Measurements from ENCODE around the gene MED25. TPM values are rescaled to one million over a fixed set of nuclear protein-coding genes. Genes with fewer than 3 reads are reported as not detected.

Gene MED25
- total RNA-seq, 1 experiment from 2014 or later, result 47.5 TPM

DNA sequence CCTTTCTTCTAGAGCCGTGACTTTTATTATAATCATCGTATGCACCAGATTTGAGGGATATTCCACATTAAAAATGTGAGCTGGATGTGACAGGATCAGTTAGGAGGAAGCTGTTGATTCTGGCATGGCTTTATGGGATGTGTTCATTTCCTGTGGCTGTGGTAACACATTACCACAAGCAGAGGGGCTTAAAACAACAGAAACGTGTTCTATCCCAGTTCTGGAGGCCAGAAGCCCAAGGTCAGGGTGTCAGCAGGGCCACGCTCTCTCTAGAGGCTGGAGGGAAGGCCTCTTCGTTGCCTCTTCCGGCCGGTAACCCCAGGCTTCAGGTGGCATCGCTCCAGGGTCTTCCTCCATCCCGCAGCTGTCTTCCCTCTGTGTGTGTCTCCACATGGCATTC is 14.5 kb downstream of the MED25 start:
- Histone ChIP-seq H3K79me2 (ENCODE audit: low read length) (no peaks in the 10 kb centered on the region), H2AFZ (ENCODE audit: low read length) (no peak overlapping the region), H4K20me1 (ENCODE audit: low read length) (no peaks in the 10 kb centered on the region), H3K27me3 (ENCODE audit: low read length) (no peaks in the 10 kb centered on the region), H3K9me2 (replicated peaks; ENCODE audit: low read length) (no peaks in the 10 kb centered on the region), H3F3A (ENCODE audit: low read length, unreplicated experiment) (no peaks in the 10 kb centered on the region), H3K9ac (ENCODE audit: low read length) (no peak overlapping the region), H3K36me3 (ENCODE audit: low read depth, low read length) (peaks cover 26% of the 10 kb centered on the region; the same call in 1 of the 2 replicates), H3K9me3 (ENCODE audit: low read length) (no peaks in the 10 kb centered on the region), H3K4me2 (ENCODE audit: low read length) (no peak overlapping the region), H3K4me3 (ENCODE audit: low read length) (no peak overlapping the region), H3K4me1 (ENCODE audit: insufficient read depth, low read length) (no peaks in the 10 kb centered on the region), H3K27ac (ENCODE audit: low read length) (no peak overlapping the region)
- DNase-seq, result no peak
- POLR2A ChIA-PET (ENCODE audit: unreplicated experiment), result interaction anchor here (0.6 kb wide), 1 partner anchor 305 kb away, joined by 6 read pairs; the partner anchor contains the start of gene RCN3
- intact Hi-C loops (cut with micrococcal nuclease), result no loop called here
- TF ChIP-seq EZH2 (IDR thresholded peaks at IDR 0.05; ENCODE audit: low read length, unreplicated experiment) (no peak), EZH2phosphoT487 (IDR thresholded peaks at IDR 0.05; ENCODE audit: borderline replicate concordance, low read length) (no peak)
- TF ChIP-seq, protein P1, sequence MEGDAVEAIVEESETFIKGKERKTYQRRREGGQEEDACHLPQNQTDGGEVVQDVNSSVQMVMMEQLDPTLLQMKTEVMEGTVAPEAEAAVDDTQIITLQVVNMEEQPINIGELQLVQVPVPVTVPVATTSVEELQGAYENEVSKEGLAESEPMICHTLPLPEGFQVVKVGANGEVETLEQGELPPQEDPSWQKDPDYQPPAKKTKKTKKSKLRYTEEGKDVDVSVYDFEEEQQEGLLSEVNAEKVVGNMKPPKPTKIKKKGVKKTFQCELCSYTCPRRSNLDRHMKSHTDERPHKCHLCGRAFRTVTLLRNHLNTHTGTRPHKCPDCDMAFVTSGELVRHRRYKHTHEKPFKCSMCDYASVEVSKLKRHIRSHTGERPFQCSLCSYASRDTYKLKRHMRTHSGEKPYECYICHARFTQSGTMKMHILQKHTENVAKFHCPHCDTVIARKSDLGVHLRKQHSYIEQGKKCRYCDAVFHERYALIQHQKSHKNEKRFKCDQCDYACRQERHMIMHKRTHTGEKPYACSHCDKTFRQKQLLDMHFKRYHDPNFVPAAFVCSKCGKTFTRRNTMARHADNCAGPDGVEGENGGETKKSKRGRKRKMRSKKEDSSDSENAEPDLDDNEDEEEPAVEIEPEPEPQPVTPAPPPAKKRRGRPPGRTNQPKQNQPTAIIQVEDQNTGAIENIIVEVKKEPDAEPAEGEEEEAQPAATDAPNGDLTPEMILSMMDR (conservative IDR thresholded peaks at IDR 0.05; ENCODE audit: low read depth, low read length), result no peak
- CTCF ChIA-PET, result no interaction called here
- TSS peak; percentile 20 for BruUV-seq (replicated peaks)
- ATAC-seq, result no peak

DNA sequence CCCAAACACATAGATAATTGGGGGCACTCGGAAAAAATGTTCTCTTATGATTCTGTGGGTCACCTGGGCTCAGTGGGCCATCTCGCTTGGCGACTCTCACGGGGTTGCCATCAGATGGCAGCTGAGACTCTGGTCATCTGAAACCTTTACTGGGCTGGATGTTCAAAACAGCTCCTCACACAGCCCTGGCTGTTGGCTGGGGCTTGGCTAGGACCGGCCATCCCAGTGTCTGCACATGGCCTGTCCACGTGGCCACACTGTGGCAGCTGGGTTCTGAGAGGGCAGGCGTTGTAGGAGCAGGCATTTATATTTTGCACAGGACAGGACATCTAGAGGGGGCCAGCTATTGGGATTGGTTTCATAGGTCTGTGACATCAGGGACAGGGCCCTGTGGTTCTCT is 15.5 kb downstream of the MED25 start:
- ATAC-seq (no peak), DNase-seq (no peak)
- TF ChIP-seq EZH2 (IDR thresholded peaks at IDR 0.05; ENCODE audit: low read length, unreplicated experiment) (no peak), EZH2phosphoT487 (IDR thresholded peaks at IDR 0.05; ENCODE audit: borderline replicate concordance, low read length) (no peak)
- TF ChIP-seq, protein P1 (conservative IDR thresholded peaks at IDR 0.05; ENCODE audit: low read depth, low read length), result no peak
- Histone ChIP-seq H3K9me3 (ENCODE audit: low read length) (no peaks in the 10 kb centered on the region), H3K36me3 (ENCODE audit: low read depth, low read length) (peaks cover 26% of the 10 kb centered on the region; the same call in 1 of the 2 replicates), H3K4me1 (ENCODE audit: insufficient read depth, low read length) (no peaks in the 10 kb centered on the region), H3K27me3 (ENCODE audit: low read length) (no peaks in the 10 kb centered on the region), H3K9ac (ENCODE audit: low read length) (no peak overlapping the region), H3K27ac (ENCODE audit: low read length) (no peak overlapping the region), H3F3A (ENCODE audit: low read length, unreplicated experiment) (no peaks in the 10 kb centered on the region), H3K79me2 (ENCODE audit: low read length) (no peaks in the 10 kb centered on the region), H2AFZ (ENCODE audit: low read length) (no peak overlapping the region), H3K4me2 (ENCODE audit: low read length) (no peak overlapping the region), H4K20me1 (ENCODE audit: low read length) (no peaks in the 10 kb centered on the region), H3K4me3 (ENCODE audit: low read length) (no peak overlapping the region), H3K9me2 (replicated peaks; ENCODE audit: low read length) (no peaks in the 10 kb centered on the region)
- ChIA-PET CTCF (no interaction called here), POLR2A (ENCODE audit: unreplicated experiment) (no interaction called here)
- no TSS peak for BruUV-seq (replicated peaks)
- intact Hi-C loops (cut with micrococcal nuclease), result no loop called here

DNA sequence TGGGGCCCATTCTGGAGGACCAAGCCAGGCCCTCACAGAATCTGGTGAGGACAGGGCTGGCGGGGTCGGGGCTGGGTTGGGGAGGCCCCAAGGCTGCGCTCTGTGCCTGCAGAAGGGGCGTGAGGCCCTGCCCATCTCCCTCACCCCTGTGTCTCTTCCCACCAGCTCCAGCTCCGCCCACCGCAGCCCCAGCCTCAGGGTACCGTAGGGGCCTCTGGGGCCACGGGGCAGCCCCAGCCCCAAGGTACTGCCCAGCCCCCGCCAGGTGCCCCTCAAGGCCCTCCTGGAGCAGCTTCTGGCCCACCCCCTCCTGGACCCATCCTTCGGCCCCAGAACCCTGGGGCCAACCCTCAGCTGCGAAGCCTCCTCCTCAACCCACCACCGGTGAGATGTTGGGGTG is 17.5 kb downstream of the MED25 start:
- no peaks in the 10 kb centered on the region for H3K27me3 ChIP-seq (ENCODE audit: low read length)
- CTCF ChIA-PET, result interaction anchor here (0.6 kb wide), 1 partner anchor 85 kb away, joined by 17 read pairs; no protein-coding TSS in a partner anchor
- no peaks in the 10 kb centered on the region for H4K20me1 ChIP-seq (ENCODE audit: low read length)
- BruUV-seq (replicated peaks), result no TSS peak
- no peak overlapping the region for H2AFZ ChIP-seq (ENCODE audit: low read length)
- intact Hi-C loops (cut with micrococcal nuclease), result no loop called here
- POLR2A ChIA-PET (ENCODE audit: unreplicated experiment), result no interaction called here
- no peaks in the 10 kb centered on the region for H3K4me1 ChIP-seq (ENCODE audit: insufficient read depth, low read length)
- no peaks in the 10 kb centered on the region for H3K9me3 ChIP-seq (ENCODE audit: low read length)
- H3K4me2 ChIP-seq (ENCODE audit: low read length), result no peak overlapping the region
- TF ChIP-seq EZH2 (IDR thresholded peaks at IDR 0.05; ENCODE audit: low read length, unreplicated experiment) (no peak), EZH2phosphoT487 (IDR thresholded peaks at IDR 0.05; ENCODE audit: borderline replicate concordance, low read length) (no peak)
- TF ChIP-seq, protein P1 (conservative IDR thresholded peaks at IDR 0.05; ENCODE audit: low read depth, low read length), result no peak
- H3F3A ChIP-seq (ENCODE audit: low read length, unreplicated experiment), result no peaks in the 10 kb centered on the region
- H3K36me3 ChIP-seq (ENCODE audit: low read depth, low read length), result peaks cover 27% of the 10 kb centered on the region
- no peak overlapping the region for H3K4me3 ChIP-seq (ENCODE audit: low read length)
- no peaks in the 10 kb centered on the region for H3K9me2 ChIP-seq (replicated peaks; ENCODE audit: low read length)
- DNase-seq (no peak), ATAC-seq (no peak)
- no peak overlapping the region for H3K27ac ChIP-seq (ENCODE audit: low read length)
- H3K9ac ChIP-seq (ENCODE audit: low read length), result no peak overlapping the region
- H3K79me2 ChIP-seq (ENCODE audit: low read length), result no peaks in the 10 kb centered on the region
